ENCODE data around the gene APOL5.

DNA sequence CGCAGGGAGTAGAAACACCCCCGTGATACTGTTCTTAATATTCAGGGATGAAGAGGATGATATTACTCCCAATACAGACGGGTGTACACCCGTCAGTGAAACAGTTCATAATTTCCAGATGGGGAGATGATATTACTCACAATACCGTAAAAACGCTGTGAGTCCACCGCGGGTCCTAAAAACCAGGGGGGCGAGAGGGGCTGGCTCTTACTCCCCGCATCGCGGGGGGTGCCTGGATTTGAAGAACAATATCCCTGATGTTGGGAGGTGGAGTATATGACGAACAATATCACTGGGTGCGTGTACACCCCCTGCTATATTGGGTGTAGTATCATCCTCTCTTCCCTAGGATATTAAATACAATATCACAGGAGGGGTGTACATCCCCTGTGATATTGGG, 20.5 kb upstream of the APOL5 start:
- TF ChIP-seq, protein P1, sequence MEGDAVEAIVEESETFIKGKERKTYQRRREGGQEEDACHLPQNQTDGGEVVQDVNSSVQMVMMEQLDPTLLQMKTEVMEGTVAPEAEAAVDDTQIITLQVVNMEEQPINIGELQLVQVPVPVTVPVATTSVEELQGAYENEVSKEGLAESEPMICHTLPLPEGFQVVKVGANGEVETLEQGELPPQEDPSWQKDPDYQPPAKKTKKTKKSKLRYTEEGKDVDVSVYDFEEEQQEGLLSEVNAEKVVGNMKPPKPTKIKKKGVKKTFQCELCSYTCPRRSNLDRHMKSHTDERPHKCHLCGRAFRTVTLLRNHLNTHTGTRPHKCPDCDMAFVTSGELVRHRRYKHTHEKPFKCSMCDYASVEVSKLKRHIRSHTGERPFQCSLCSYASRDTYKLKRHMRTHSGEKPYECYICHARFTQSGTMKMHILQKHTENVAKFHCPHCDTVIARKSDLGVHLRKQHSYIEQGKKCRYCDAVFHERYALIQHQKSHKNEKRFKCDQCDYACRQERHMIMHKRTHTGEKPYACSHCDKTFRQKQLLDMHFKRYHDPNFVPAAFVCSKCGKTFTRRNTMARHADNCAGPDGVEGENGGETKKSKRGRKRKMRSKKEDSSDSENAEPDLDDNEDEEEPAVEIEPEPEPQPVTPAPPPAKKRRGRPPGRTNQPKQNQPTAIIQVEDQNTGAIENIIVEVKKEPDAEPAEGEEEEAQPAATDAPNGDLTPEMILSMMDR (IDR thresholded peaks at IDR 0.05; ENCODE audit: low read length): no peak
- no peak for TF ChIP-seq EZH2 (IDR thresholded peaks at IDR 0.05; ENCODE audit: borderline replicate concordance, low read length)
